Activated T-helper 17 cell treated with anti-CD3 and anti-CD28 coated beads, Interleukin-2, amount 50 U/mL, for 72 hours (primary cell): ENCODE results near the gene TLK2. TPM values are rescaled to one million over a fixed set of nuclear protein-coding genes. Genes with fewer than 3 reads are reported as not detected.

ENCODE experiments used
- ATAC-seq: fragments of 150-1000 bp; cut with Tn5 transposase; replicated peaks from 2 replicates; pipeline ENCODE4 v1.10.0; 2021; ENCODE audit warnings: mild to moderate bottlenecking, moderate library complexity
- H3K27ac Mint-ChIP-seq: one replicate; pipeline ENCODE4 v1.8.0; 2022; ENCODE audit warnings: mixed read lengths
- H3K27me3 Mint-ChIP-seq: one replicate; pipeline ENCODE4 v1.8.0; 2022; ENCODE audit warnings: mixed read lengths
- H3K36me3 Mint-ChIP-seq: one replicate; pipeline ENCODE4 v1.8.0; 2022; ENCODE audit warnings: low read depth, mild to moderate bottlenecking, mixed read lengths
- H3K4me1 Mint-ChIP-seq: one replicate; pipeline ENCODE4 v1.8.0; 2022; ENCODE audit warnings: mixed read lengths
- H3K4me3 Mint-ChIP-seq: one replicate; pipeline ENCODE4 v1.8.0; 2022; ENCODE audit warnings: mild to moderate bottlenecking, mixed read lengths
- H3K9me3 Mint-ChIP-seq: one replicate; pipeline ENCODE4 v1.8.0; 2022; ENCODE audit warnings: mixed read lengths
- total RNA-seq, 2 donors: library from RNA; stranded (reverse); gene quantifications; one replicate each; pipeline ENCODE4 v1.2.3, GENCODE V29; 2022

The TLK2 gene
- total RNA-seq, 2 donors from 2014 or later, result 42.5 to 43.9 TPM

DNA sequence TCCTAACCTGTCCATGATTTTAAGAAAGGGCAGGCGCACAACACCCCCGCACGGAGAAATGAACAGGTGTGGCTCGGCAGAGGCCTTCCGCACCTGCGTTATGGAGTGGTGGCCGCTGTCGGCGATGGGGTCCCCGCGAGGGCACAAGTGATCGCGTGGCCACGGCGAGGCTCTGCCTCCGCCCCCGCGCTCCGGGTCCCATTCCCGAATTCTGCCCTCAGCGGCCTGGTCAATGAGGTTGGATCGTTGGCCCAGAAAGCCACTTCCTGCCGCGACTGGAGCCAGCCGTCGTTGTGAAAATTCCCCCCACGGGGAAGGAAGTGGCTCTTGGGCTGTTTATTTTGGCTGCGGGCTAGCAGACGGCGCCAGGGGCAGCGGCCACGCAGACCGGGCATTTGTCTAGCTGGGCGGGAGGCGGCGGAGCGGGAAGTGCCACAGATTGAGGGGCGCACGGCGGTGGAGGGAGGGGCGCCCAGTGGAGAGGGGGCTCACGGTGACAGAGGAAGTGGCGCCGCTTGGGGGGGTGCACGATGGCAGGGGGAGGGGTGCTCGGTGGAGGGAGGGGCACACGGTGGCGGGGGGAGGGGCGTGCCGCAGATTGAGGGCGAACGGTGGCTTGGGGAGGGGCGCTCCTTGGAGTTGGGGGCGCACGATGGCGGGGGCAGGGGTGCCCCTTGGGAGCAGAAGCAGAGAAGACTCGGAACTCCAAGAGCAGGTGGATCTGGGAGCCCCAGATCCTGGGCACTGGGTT is 173.8 kb downstream of the TLK2 start:
- no peak for ATAC-seq
- H3K4me1 Mint-ChIP-seq, result peaks cover 16% of the 10 kb centered on the region
- H3K27me3 Mint-ChIP-seq, result no peaks in the 10 kb centered on the region
- peak overlapping the region; percentile 77 for H3K27ac Mint-ChIP-seq
- peak overlapping the region; percentile 87 for H3K4me3 Mint-ChIP-seq
- no peaks in the 10 kb centered on the region for H3K9me3 Mint-ChIP-seq
- H3K36me3 Mint-ChIP-seq, result no peaks in the 10 kb centered on the region

DNA sequence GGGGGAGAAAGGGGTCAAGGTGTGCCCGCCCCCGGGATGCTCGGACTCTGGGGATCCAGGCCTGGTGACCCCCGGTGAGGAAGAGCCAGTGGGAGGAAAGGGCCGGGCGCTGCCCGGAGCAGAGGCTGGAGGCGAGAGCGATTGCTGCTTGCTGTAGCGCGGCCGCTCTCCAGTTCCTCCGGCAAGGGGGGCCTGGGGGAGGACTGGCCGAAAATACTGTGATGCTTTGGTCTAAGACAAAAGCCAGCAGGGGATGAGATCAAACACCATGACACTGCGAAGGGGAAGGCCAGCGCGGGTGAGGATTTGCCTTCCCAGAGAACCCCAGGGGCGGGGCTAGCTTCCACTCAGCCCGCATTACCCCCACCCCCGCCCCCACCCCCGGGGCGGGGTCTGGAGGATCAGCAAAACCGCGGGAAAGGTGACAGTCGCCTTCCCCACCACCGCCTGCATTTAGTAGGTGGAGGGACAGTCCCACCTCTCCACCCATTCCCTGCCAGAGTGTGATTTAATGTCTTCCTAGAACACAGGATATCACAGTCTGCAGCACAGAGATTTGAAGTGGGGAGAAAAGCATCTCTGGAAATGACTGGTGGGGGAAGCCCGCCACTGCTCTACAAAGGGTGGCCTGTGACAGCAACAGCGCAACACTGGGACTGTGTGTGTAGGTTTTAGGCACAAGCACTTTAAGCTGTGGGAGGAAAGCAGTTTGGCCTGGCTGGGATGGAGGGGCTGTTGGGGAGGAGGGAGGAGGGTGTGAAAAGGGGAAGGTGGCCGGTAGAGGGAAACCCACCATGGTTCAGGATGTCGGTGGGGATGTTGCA is 174.6 kb downstream of the TLK2 start:
- Mint-ChIP-seq H3K4me3 (peak overlapping the region; percentile 87), H3K27me3 (no peaks in the 10 kb centered on the region), H3K9me3 (no peaks in the 10 kb centered on the region), H3K4me1 (peaks cover 16% of the 10 kb centered on the region), H3K36me3 (no peaks in the 10 kb centered on the region), H3K27ac (peak overlapping the region; percentile 77)
- peak; percentile 95 for ATAC-seq

DNA sequence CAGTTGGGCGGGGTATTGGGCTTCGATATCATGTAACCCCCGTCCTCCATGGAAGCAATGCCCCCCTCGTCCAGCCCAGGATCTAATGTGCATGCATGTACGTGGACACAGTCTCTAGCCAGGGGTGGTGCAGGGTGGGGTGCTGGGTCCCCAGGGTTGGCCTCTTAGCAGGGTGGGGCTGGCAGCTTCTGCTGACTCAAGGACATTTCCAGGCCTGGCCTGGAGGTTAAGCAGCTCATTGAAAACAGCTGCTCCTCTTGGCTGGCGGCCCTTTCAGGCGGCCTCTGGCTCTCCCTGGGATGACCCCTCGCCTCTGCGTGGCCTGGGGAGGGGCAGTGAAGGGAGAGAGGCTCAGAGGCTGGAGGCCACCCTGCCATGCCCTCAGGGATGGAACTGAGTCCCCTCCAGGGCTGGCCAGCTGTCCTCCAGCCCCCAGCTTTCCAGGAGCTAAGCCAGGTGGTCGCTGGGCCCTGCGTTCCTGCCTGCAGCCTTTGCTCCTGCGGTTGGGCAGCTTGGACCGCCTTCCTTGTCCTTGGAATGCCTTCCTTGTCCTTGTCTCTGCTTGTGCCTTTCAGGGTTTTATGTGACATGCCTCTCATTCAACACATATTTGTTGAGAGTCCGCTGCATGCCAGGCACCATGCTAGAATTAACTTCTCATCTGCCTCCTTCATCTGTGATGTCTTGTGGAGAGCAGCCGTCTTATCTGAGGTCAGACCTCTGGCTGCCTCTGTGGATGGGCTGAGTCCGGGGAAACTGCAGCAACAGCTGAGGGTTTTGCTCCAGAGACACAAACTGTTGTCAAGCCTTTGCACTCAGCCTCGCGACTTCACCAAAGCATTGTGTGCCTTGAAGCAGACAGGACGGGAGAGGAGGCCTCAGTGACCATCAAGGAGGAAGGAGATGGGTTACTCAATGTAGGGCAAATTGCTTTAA is 175.5 kb downstream of the TLK2 start:
- Mint-ChIP-seq H3K4me3 (peak overlapping the region; percentile 87), H3K36me3 (no peaks in the 10 kb centered on the region), H3K9me3 (no peaks in the 10 kb centered on the region), H3K27me3 (no peaks in the 10 kb centered on the region), H3K4me1 (peaks cover 16% of the 10 kb centered on the region), H3K27ac (peak overlapping the region; percentile 77)
- no peak for ATAC-seq

DNA sequence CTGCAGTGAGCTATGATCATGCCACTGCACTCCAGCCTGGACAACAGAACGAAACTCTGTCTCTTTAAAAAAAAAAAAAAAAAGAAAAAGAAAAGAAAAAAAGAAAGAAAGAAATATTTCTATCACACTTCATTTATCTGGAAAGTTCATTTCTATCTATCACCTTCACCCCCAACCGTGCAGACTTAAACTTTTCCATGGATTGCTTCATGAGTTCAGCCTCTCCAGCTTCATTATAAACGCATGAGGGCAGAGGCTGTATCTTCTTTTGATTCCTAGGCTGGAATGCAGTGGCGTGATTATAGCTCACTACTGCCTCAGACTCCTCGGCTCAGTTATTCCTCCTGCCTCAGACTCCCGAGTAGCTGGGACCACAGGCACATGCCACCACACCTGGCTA is 177.0 kb downstream of the TLK2 start:
- Mint-ChIP-seq H3K36me3 (no peaks in the 10 kb centered on the region), H3K4me1 (peaks cover 16% of the 10 kb centered on the region), H3K27ac (no peak overlapping the region), H3K9me3 (no peaks in the 10 kb centered on the region), H3K27me3 (no peaks in the 10 kb centered on the region), H3K4me3 (no peak overlapping the region)
- ATAC-seq, result no peak

DNA sequence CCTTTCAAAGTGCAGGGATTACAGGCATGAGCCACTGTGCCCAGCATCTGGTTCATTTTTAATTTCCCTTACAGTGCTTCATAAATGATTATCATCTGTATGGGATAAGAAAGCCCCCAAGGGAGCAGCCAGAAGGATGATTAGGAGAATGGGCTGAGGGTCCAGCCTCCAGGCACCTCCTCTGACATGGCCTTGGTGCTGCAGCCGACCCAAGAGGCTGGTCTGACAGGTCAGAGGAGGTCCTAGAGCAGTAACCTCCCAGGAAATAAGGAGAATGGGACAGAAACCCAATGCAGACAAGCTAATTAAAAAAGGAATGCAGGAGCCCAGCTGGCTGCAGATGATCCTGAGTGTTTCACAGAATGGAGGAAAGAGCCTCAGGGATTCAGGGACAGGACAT is 177.8 kb downstream of the TLK2 start:
- Mint-ChIP-seq H3K36me3 (no peaks in the 10 kb centered on the region), H3K4me1 (peaks cover 16% of the 10 kb centered on the region), H3K4me3 (no peak overlapping the region), H3K27ac (no peak overlapping the region), H3K27me3 (no peaks in the 10 kb centered on the region), H3K9me3 (peaks cover 5% of the 10 kb centered on the region)
- no peak for ATAC-seq

DNA sequence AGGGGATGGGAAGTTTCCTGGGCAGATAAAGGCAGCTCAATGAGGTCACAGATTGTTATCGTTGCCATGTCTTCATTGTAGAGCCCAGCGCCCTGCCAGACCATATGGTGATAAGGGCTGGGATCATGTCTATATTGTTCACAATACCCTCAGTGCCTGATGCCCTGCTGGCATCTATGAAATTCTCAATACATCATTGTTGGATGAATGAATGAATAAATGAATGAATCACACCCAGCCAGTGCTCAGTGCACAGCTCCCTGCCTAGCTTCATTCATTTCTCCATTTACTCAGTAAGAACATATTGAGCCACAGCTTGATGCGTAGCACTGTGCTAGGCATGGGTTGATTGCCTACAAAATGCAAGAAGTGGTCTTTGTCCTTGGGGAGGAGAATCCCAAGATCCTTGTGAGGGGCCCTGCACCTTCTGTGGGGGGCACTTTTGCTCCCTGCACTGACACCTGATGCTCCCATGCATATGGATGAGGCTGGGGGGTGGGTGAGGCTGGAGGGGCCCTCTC is 178.6 kb downstream of the TLK2 start:
- Mint-ChIP-seq H3K36me3 (no peaks in the 10 kb centered on the region), H3K27ac (no peak overlapping the region), H3K27me3 (no peaks in the 10 kb centered on the region), H3K4me3 (no peak overlapping the region), H3K9me3 (peaks cover 7% of the 10 kb centered on the region), H3K4me1 (peaks cover 12% of the 10 kb centered on the region)
- no peak for ATAC-seq

DNA sequence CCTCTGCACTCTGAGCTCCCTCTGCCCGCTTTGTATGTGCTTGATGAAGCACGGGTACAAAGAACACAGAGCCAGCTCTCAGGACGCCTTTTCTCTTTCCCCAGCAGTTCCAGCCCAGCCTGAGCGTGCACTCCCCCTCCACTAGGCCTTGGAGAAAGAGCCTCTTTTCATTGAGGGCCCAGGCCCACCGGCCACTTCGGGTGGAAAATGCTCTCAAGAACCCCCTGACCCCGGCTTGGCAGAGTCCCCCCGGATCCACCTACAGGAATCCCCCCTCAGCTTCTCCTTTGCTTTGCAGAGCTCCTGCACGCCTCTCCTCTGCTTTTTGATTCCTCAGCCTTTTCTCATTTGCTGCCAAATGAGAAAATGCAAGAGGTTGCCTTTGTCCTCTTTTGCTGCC is 179.1 kb downstream of the TLK2 start:
- Mint-ChIP-seq H3K9me3 (peaks cover 7% of the 10 kb centered on the region), H3K27ac (no peak overlapping the region), H3K27me3 (no peaks in the 10 kb centered on the region), H3K4me1 (peaks cover 10% of the 10 kb centered on the region), H3K36me3 (no peaks in the 10 kb centered on the region), H3K4me3 (no peak overlapping the region)
- no peak for ATAC-seq

DNA sequence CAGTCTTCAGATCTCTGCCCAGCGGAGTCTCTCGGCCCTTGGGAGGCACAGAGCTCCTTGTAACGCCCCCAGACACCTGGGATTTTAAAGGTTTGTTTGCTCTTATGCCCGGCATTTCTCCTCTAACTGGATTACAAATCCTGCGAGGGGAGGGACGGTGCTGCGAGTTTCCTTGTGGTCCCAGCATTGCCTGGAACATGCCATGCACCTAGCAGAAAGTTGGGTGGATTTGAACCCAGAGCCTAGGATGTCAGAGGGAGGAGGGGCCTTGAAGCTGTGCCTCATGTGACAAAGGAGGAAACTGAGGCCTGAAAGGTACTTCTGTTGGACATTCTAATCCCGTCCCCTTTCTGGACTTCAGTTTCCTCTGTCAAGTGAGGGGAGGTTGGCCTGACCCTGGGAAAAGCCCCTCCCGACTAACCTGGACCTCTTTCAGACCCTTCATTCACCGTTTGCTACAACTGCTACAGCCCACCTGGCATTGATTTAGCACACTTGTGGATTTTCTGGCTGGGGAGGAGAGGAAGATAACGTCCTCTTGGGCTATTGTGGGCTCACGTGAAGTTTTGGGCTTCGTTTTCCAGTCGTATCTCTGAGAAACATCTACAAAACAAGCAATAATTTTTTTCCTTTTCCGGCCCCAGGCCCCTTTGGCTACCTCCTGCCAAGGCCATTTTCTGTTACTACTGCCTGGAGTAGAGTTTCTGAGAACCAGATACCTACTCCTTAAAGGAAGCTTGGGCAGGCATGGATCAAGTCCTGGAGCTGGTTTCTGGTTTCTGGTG is 179.7 kb downstream of the TLK2 start:
- Mint-ChIP-seq H3K4me3 (no peak overlapping the region), H3K36me3 (no peaks in the 10 kb centered on the region), H3K9me3 (peaks cover 7% of the 10 kb centered on the region), H3K27ac (no peak overlapping the region), H3K27me3 (no peaks in the 10 kb centered on the region), H3K4me1 (peaks cover 9% of the 10 kb centered on the region)
- ATAC-seq, result no peak

DNA sequence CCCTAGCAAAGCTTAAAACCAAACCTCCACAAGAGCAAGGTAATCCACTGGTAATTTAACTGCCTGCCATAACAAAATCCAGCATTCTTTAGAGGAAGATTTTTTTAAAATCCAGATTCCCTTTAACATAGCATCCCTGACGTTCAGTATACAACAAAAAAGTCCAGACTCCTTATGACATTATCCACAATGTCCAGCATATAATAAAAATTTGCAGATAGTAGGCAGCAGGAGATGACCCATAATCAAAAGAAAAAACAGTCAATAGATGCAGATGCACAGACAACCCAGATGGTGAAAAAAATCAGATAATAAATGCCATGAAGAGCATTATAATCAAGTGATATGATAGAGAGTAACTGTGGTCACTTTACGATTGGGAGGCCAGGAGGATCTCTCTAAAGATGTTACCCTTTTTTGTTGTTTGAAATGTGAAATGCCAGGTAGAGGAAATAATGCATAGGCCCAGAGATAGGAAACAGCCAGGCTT is 182.0 kb downstream of the TLK2 start:
- Mint-ChIP-seq H3K27me3 (no peaks in the 10 kb centered on the region), H3K9me3 (peaks cover 7% of the 10 kb centered on the region), H3K36me3 (no peaks in the 10 kb centered on the region), H3K4me3 (no peak overlapping the region), H3K27ac (no peak overlapping the region), H3K4me1 (no peaks in the 10 kb centered on the region)
- no peak for ATAC-seq

DNA sequence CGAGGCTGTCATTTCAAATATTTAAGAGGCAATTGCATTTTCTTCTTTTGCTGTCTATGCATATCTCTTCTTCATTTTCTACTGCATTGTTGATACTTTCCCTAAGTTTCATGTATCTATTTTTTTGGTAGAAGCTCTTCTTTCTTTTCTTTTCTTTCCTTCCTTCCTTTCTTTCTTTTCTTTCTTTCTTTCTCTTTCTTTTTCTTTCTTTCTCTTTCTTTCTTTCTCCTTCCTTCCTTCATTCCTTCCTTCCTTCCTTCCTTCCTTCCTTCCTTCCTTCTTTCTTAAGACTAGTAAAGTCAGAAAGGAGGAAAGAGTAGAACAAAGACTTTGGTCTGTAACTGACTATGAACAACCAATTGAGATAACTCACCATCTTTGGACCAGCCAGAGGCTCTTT is 182.7 kb downstream of the TLK2 start:
- H3K27ac Mint-ChIP-seq, result no peak overlapping the region
- ATAC-seq, result no peak
- no peaks in the 10 kb centered on the region for H3K4me1 Mint-ChIP-seq
- H3K36me3 Mint-ChIP-seq, result no peaks in the 10 kb centered on the region
- peaks cover 7% of the 10 kb centered on the region for H3K9me3 Mint-ChIP-seq
- no peak overlapping the region for H3K4me3 Mint-ChIP-seq
- no peaks in the 10 kb centered on the region for H3K27me3 Mint-ChIP-seq

DNA sequence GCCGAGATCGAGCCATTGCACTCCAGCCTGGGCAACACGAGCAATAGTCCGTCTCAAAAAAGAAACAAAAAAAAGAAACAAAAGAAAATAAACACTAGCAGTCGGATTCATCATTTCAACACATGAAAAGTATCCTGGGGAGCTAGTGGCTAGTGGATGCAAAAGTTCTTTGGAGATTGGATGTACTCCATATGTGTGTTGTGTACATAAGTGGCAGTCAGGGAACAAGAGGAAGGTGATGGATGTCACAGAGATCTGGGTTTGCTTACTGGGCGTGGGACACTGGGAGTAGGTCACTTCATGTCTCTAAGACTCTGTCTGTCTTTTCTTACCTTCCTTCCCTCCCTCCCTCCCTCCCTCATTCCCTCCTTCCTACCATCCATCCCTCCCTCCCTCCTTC is 184.2 kb downstream of the TLK2 start:
- Mint-ChIP-seq H3K27ac (no peak overlapping the region), H3K27me3 (no peaks in the 10 kb centered on the region), H3K4me1 (no peaks in the 10 kb centered on the region), H3K36me3 (no peaks in the 10 kb centered on the region), H3K4me3 (no peak overlapping the region), H3K9me3 (peaks cover 7% of the 10 kb centered on the region)
- ATAC-seq, result no peak
